ENCODE results near the gene RAG1.

The RAG1 gene

DNA sequence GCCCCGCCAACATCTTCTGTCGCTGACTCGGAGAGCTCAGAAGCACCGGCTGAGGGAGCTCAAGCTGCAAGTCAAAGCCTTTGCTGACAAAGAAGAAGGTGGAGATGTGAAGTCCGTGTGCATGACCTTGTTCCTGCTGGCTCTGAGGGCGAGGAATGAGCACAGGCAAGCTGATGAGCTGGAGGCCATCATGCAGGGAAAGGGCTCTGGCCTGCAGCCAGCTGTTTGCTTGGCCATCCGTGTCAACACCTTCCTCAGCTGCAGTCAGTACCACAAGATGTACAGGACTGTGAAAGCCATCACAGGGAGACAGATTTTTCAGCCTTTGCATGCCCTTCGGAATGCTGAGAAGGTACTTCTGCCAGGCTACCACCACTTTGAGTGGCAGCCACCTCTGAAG is 6.7 kb downstream of the RAG1 start:
- DNase-seq (ENCODE audit: low read depth), result no peak
- TF ChIP-seq, protein P1, sequence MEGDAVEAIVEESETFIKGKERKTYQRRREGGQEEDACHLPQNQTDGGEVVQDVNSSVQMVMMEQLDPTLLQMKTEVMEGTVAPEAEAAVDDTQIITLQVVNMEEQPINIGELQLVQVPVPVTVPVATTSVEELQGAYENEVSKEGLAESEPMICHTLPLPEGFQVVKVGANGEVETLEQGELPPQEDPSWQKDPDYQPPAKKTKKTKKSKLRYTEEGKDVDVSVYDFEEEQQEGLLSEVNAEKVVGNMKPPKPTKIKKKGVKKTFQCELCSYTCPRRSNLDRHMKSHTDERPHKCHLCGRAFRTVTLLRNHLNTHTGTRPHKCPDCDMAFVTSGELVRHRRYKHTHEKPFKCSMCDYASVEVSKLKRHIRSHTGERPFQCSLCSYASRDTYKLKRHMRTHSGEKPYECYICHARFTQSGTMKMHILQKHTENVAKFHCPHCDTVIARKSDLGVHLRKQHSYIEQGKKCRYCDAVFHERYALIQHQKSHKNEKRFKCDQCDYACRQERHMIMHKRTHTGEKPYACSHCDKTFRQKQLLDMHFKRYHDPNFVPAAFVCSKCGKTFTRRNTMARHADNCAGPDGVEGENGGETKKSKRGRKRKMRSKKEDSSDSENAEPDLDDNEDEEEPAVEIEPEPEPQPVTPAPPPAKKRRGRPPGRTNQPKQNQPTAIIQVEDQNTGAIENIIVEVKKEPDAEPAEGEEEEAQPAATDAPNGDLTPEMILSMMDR (IDR thresholded peaks at IDR 0.05; ENCODE audit: low read depth, low read length, missing control alignments), result no peak
- in situ Hi-C loops (cut with HindIII; ENCODE audit: low sequenced_read_pairs), result no loop called here
- no peak overlapping the region for H3K4me3 ChIP-seq (ENCODE audit: low read depth, low read length)

DNA sequence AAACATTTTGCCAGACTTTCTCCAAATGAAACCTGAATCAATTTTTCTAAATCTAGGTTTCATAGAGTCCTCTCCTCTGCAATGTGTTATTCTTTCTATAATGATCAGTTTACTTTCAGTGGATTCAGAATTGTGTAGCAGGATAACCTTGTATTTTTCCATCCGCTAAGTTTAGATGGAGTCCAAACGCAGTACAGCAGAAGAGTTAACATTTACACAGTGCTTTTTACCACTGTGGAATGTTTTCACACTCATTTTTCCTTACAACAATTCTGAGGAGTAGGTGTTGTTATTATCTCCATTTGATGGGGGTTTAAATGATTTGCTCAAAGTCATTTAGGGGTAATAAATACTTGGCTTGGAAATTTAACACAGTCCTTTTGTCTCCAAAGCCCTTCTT is 9.6 kb downstream of the RAG1 start:
- no peak overlapping the region for H3K4me3 ChIP-seq (ENCODE audit: low read depth, low read length)
- in situ Hi-C loops (cut with HindIII; ENCODE audit: low sequenced_read_pairs), result no loop called here
- DNase-seq (ENCODE audit: low read depth), result no peak
- TF ChIP-seq, protein P1 (IDR thresholded peaks at IDR 0.05; ENCODE audit: low read depth, low read length, missing control alignments), result no peak

DNA sequence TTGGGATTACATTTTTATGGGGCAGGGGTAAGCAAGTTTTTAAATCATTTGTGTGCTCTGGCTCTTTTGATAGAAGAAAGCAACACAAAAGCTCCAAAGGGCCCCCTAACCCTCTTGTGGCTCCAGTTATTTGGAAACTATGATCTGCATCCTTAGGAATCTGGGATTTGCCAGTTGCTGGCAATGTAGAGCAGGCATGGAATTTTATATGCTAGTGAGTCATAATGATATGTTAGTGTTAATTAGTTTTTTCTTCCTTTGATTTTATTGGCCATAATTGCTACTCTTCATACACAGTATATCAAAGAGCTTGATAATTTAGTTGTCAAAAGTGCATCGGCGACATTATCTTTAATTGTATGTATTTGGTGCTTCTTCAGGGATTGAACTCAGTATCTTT is 10.1 kb downstream of the RAG1 start:
- DNase-seq (ENCODE audit: low read depth), result peak; percentile 16
- H3K4me3 ChIP-seq (ENCODE audit: low read depth, low read length), result no peak overlapping the region
- TF ChIP-seq, protein P1 (IDR thresholded peaks at IDR 0.05; ENCODE audit: low read depth, low read length, missing control alignments), result no peak
- in situ Hi-C loops (cut with HindIII; ENCODE audit: low sequenced_read_pairs), result no loop called here

DNA sequence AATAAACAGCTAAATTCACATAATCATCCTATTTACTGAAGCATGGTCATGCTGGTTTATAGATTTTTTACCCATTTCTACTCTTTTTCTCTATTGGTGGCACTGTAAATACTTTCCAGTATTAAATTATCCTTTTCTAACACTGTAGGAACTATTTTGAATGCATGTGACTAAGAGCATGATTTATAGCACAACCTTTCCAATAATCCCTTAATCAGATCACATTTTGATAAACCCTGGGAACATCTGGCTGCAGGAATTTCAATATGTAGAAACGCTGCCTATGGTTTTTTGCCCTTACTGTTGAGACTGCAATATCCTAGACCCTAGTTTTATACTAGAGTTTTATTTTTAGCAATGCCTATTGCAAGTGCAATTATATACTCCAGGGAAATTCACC is 10.7 kb downstream of the RAG1 start:
- DNase-seq (ENCODE audit: low read depth), result no peak
- no peak overlapping the region for H3K4me3 ChIP-seq (ENCODE audit: low read depth, low read length)
- in situ Hi-C loops (cut with HindIII; ENCODE audit: low sequenced_read_pairs), result no loop called here
- TF ChIP-seq, protein P1 (IDR thresholded peaks at IDR 0.05; ENCODE audit: low read depth, low read length, missing control alignments), result no peak

DNA sequence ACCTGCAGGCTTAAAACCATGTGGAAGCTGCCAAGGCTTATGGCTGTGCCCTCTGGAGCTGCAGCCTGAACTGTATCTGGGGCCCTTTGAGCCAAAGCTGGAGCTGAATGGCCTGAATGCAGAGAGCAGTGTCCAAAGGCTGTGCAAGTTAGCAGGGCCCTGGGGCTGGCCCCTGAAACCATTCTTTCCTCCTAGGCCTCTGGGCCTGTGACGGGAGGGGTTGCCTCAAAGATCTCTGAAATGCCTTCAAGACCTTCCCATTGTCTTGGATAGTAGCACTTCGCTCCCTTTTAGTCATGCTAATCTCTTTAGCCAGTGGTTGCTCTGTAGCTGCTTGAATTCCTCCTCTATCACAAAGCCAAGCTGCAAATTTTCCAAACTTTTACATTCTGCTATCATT is 13.7 kb downstream of the RAG1 start:
- in situ Hi-C loops (cut with HindIII; ENCODE audit: low sequenced_read_pairs), result no loop called here
- DNase-seq (ENCODE audit: low read depth), result no peak
- no peak overlapping the region for H3K4me3 ChIP-seq (ENCODE audit: low read depth, low read length)
- TF ChIP-seq, protein P1 (IDR thresholded peaks at IDR 0.05; ENCODE audit: low read depth, low read length, missing control alignments), result no peak

DNA sequence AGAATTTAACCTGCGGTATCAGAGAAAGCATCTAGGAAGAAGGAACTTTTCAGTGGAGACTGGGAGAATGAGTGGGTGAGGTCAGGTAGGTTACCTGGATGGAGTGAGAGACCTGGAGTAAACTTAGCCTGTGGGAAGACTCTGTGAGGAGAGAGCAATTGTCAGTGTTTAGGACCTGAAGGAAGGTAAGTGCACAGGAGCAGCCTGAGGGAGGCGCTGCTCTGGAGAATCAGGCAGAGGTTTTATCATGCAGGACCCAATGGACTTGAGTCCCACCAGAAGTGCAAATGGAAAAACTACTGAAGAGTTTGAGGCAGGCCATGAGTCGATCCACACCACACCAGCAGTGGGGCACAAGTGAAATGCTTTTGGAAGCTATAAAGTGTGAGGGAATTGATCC is 15.9 kb downstream of the RAG1 start:
- H3K4me3 ChIP-seq (ENCODE audit: low read depth, low read length), result no peak overlapping the region
- in situ Hi-C loops (cut with HindIII; ENCODE audit: low sequenced_read_pairs), result no loop called here
- no peak for DNase-seq (ENCODE audit: low read depth)
- TF ChIP-seq, protein P1 (IDR thresholded peaks at IDR 0.05; ENCODE audit: low read depth, low read length, missing control alignments), result no peak

DNA sequence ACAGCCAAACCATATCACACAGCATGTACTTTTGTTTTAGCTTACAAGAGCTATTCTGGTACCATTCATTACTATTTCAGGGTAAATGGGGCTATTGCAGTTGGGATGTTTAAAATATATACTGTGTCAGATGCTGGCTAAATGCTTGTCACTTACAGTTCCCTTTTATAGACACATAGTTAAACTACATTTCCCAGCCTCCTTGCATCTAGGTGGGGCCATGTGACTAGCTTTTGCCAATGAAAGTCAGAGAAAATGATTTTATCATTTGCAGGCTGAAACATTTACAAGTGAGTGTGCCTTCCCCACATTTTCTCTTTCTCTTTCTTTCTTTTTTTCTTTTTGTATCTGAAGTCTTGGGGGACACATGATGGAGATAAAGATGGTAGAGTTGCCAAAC is 18.7 kb downstream of the RAG1 start:
- no peak overlapping the region for H3K4me3 ChIP-seq (ENCODE audit: low read depth, low read length)
- TF ChIP-seq, protein P1 (IDR thresholded peaks at IDR 0.05; ENCODE audit: low read depth, low read length, missing control alignments), result no peak
- in situ Hi-C loops (cut with HindIII; ENCODE audit: low sequenced_read_pairs), result no loop called here
- no peak for DNase-seq (ENCODE audit: low read depth)
